H1 (cell line): ENCODE measurements around the gene BZW2. TPM values are rescaled to one million over a fixed set of nuclear protein-coding genes. Genes with fewer than 3 reads are reported as not detected.

Experiments
- CTCF ChIA-PET: fragments of 300-600 bp; sonication (Branson Sonifier 250); formaldehyde crosslinking; loops from one replicate; lab custom pipeline; 2021; ENCODE audit not compliant: partially characterized antibody; lab: Charles Lee
- POLR2A ChIA-PET: fragments of 300-600 bp; sonication (Branson Sonifier 250); formaldehyde crosslinking; loops from one replicate; lab custom pipeline; 2021; ENCODE audit warnings: inconsistent platforms; ENCODE audit not compliant: partially characterized antibody; lab: Charles Lee
- DNase-seq, 2 experiments: peaks; one replicate each; pipeline versions ENCODE4 v3.0.0 to v3.0.0-alpha.2; 2010 to 2022; ENCODE audit warnings: low spot score in 2 of 2, low read depth in 1 of 2, mixed read lengths in 1 of 2
- FAIRE-seq: peaks from 2 replicates; lab custom pipeline; 2011; peaks lifted over from hg19 to GRCh38; lab: Jason Lieb, UNC
- H2AFZ ChIP-seq: 2 replicates; pipeline ENCODE4 v1.8.1; 2012; ENCODE audit warnings: low read length, inconsistent platforms
- H2AK5ac ChIP-seq: 2 replicates; pipeline ENCODE4 v1.6.1; 2013; ENCODE audit warnings: low read depth, low read length
- H2BK120ac ChIP-seq: replicated peaks from 2 replicates; pipeline ENCODE3; 2013; ENCODE audit warnings: low read depth, low read length, inconsistent platforms
- H2BK12ac ChIP-seq: 2 replicates; pipeline ENCODE4 v1.6.1; 2013; ENCODE audit warnings: low read depth, low read length
- H2BK15ac ChIP-seq: 2 replicates; pipeline ENCODE4 v1.6.1; 2013; ENCODE audit warnings: low read length
- H2BK20ac ChIP-seq: 2 replicates; pipeline ENCODE4 v1.6.1; 2013; ENCODE audit warnings: low read length
- H2BK5ac ChIP-seq: 2 replicates; pipeline ENCODE4 v1.6.1; 2013; ENCODE audit warnings: low read depth, low read length
- H3K14ac ChIP-seq: 2 replicates; pipeline ENCODE4 v1.6.1; 2013; ENCODE audit warnings: inconsistent platforms; ENCODE audit not compliant: insufficient read length
- H3K18ac ChIP-seq: 2 replicates; pipeline ENCODE4 v1.6.1; 2013; ENCODE audit warnings: low read length; ENCODE audit errors: extremely low read depth
- H3K23ac ChIP-seq: 2 replicates; pipeline ENCODE4 v1.6.1; 2013; ENCODE audit warnings: inconsistent platforms; ENCODE audit not compliant: insufficient read length
- H3K23me2 ChIP-seq: 2 replicates; pipeline ENCODE4 v1.6.1; 2013; ENCODE audit warnings: low read depth, low read length
- H3K27ac ChIP-seq: 2 replicates; pipeline ENCODE4 v1.6.1; 2011; ENCODE audit warnings: low read depth, low read length, inconsistent platforms
- H3K27me3 ChIP-seq, 4 experiments: replicated peaks in 1 of 4; 1 replicate in 1 of 4; 2 replicates in 3 of 4; pipeline versions ENCODE4 v1.6.1 to v1.8.1; 2011 to 2013; ENCODE audit warnings: low read length in 3 of 4, mild to moderate bottlenecking in 3 of 4, inconsistent platforms in 2 of 4, mixed read lengths in 2 of 4, moderate library complexity in 1 of 4; ENCODE audit not compliant: control insufficient read depth in 3 of 4, insufficient read depth in 3 of 4; ENCODE audit errors: extremely low read depth in 1 of 4
- H3K36me3 ChIP-seq, 4 experiments: 2 replicates each; pipeline versions ENCODE4 v1.6.1 to v1.8.1; 2011 to 2013; ENCODE audit warnings: mild to moderate bottlenecking in 4 of 4, low read length in 3 of 4, moderate library complexity in 2 of 4, control low read depth in 1 of 4, inconsistent platforms in 1 of 4; ENCODE audit not compliant: insufficient read depth in 4 of 4, control insufficient read depth in 2 of 4
- H3K4ac ChIP-seq: replicated peaks from 2 replicates; pipeline ENCODE3; 2013; ENCODE audit warnings: low read length, low read depth, mixed read lengths, inconsistent platforms; ENCODE audit not compliant: insufficient read length
- H3K4me1 ChIP-seq, 4 experiments: replicated peaks in 1 of 4; 1 replicate in 1 of 4; 2 replicates in 3 of 4; pipeline versions ENCODE4 v1.6.1 to v1.8.1; 2011 to 2013; ENCODE audit warnings: low read length in 3 of 4, inconsistent platforms in 2 of 4, mixed read lengths in 1 of 4; ENCODE audit not compliant: insufficient read depth in 4 of 4, control insufficient read depth in 3 of 4
- H3K4me2 ChIP-seq, 2 experiments: 2 replicates each; pipeline versions ENCODE4 v1.6.1 to v1.8.1; 2011 to 2013; ENCODE audit warnings: low read depth in 2 of 2, low read length in 2 of 2, control low read depth in 1 of 2, inconsistent platforms in 1 of 2, mild to moderate bottlenecking in 1 of 2; ENCODE audit not compliant: insufficient read depth in 1 of 2
- H3K4me3 ChIP-seq, 4 experiments: fragments of 200-600, 300-600 bp in 1 of 4; sonication (generic), shearing (Covaris generic), sonication (Bioruptor Twin) in 1 of 4; 2 replicates each; pipeline versions ENCODE4 v1.5.1 to v1.8.1; 2011 to 2016; ENCODE audit warnings: low read length in 4 of 4, low read depth in 3 of 4, control low read depth in 2 of 4, inconsistent platforms in 2 of 4, mild to moderate bottlenecking in 2 of 4, mixed read lengths in 1 of 4, moderate library complexity in 1 of 4; ENCODE audit not compliant: insufficient read depth in 2 of 4; ENCODE audit errors: extremely low read depth in 1 of 4
- H3K56ac ChIP-seq: replicated peaks from 2 replicates; pipeline ENCODE3; 2013; ENCODE audit warnings: low read depth, mild to moderate bottlenecking, mixed read lengths, low read length, inconsistent platforms; ENCODE audit not compliant: insufficient read length
- H3K79me1 ChIP-seq: 2 replicates; pipeline ENCODE4 v1.6.1; 2013; ENCODE audit warnings: low read depth, low read length, control low read depth
- H3K79me2 ChIP-seq, 2 experiments: 2 replicates each; pipeline versions ENCODE4 v1.6.1 to v1.8.1; 2012 to 2013; ENCODE audit warnings: low read length in 2 of 2, mild to moderate bottlenecking in 2 of 2, inconsistent platforms in 1 of 2; ENCODE audit not compliant: insufficient read depth in 2 of 2, control insufficient read depth in 1 of 2
- H3K9ac ChIP-seq, 4 experiments: replicated peaks in 1 of 4; 1 replicate in 1 of 4; 2 replicates in 3 of 4; pipeline versions ENCODE4 v1.6.1 to v1.8.1; 2011 to 2013; ENCODE audit warnings: low read depth in 3 of 4, low read length in 3 of 4, control low read depth in 2 of 4, mild to moderate bottlenecking in 2 of 4, moderate library complexity in 2 of 4, inconsistent platforms in 1 of 4; ENCODE audit errors: extremely low read depth in 1 of 4
- H3K9me3 ChIP-seq, 2 experiments: 2 replicates each; pipeline versions ENCODE4 v1.6.1 to v1.8.1; 2012 to 2013; ENCODE audit warnings: mild to moderate bottlenecking in 2 of 2, moderate library complexity in 2 of 2, control low read depth in 1 of 2, inconsistent platforms in 1 of 2, low read depth in 1 of 2, low read length in 1 of 2, mixed read lengths in 1 of 2; ENCODE audit not compliant: insufficient read depth in 2 of 2
- H4K20me1 ChIP-seq, 2 experiments: replicated peaks in 1 of 2; 2 replicates each; pipeline versions ENCODE3 to v1.8.1; 2011 to 2013; ENCODE audit warnings: inconsistent platforms in 2 of 2, low read length in 2 of 2, mild to moderate bottlenecking in 1 of 2; ENCODE audit not compliant: insufficient read depth in 2 of 2, control insufficient read depth in 1 of 2
- H4K5ac ChIP-seq: 2 replicates; pipeline ENCODE4 v1.6.1; 2013; ENCODE audit warnings: low read length, low read depth, mixed read lengths, inconsistent platforms; ENCODE audit not compliant: insufficient read length
- H4K8ac ChIP-seq: 2 replicates; pipeline ENCODE4 v1.8.0; 2013; ENCODE audit warnings: mild to moderate bottlenecking, moderate library complexity, low read length, inconsistent platforms; ENCODE audit not compliant: insufficient read depth; ENCODE audit errors: extremely low read depth
- H4K91ac ChIP-seq: replicated peaks from 2 replicates; pipeline ENCODE3; 2013; ENCODE audit warnings: low read length, mixed read lengths, inconsistent platforms; ENCODE audit not compliant: insufficient read length
- BCL11A ChIP-seq, 2 experiments: IDR thresholded peaks; one replicate each; pipeline ENCODE4 v1.6.1; 2011; ENCODE audit warnings: low read depth in 2 of 2, low read length in 2 of 2, mild to moderate bottlenecking in 2 of 2
- CHD2 ChIP-seq: IDR thresholded peaks from 2 replicates; pipeline ENCODE4 v1.6.1; 2012; ENCODE audit warnings: low read length, improper control_type of control experiment
- EP300 ChIP-seq, 2 experiments: IDR thresholded peaks; 1 replicate in 1 of 2; 2 replicates in 1 of 2; pipeline ENCODE4 v1.6.1; 2011 to 2012; ENCODE audit warnings: low read depth in 2 of 2, low read length in 2 of 2, mild to moderate bottlenecking in 2 of 2, borderline replicate concordance in 1 of 2, inconsistent platforms in 1 of 2, moderate library complexity in 1 of 2
- NRF1 ChIP-seq: IDR thresholded peaks from 2 replicates; pipeline ENCODE4 v1.6.1; 2011; ENCODE audit warnings: mild to moderate bottlenecking, low read depth, low read length, improper control_type of control experiment
- POLR2A ChIP-seq, 2 experiments: IDR thresholded peaks; 1 replicate in 1 of 2; 2 replicates in 1 of 2; pipeline ENCODE4 v1.6.1; 2011; ENCODE audit warnings: low read depth in 2 of 2, low read length in 2 of 2, mild to moderate bottlenecking in 2 of 2; ENCODE audit errors: control extremely low read depth in 1 of 2
- SP1 ChIP-seq: IDR thresholded peaks from 2 replicates; pipeline ENCODE4 v1.6.1; 2011; ENCODE audit warnings: low read depth, low read length
- WGBS, 2 experiments: shearing (Covaris generic) in 1 of 2; methylation state at CpG; one replicate each; pipeline versions ENCODE4 v1.1.6 to v1.1.7; 2013 to 2015; ENCODE audit warnings: low lambda C conversion rate in 2 of 2, mixed read lengths in 2 of 2, inconsistent platforms in 1 of 2, low coverage in 1 of 2, missing lambda C conversion rate in 1 of 2; ENCODE audit not compliant: insufficient replicate concordance in 2 of 2, insufficient coverage in 1 of 2, insufficient read length in 1 of 2; ENCODE audit errors: extremely low coverage in 1 of 2, missing lambda C conversion rate in 1 of 2; 5-methylcytosine and 5-hydroxymethylcytosine counted together
- polyA plus RNA-seq, 7 experiments: library from polyadenylated mRNA; depleted of rRNA in 3 of 7; stranded (reverse) in 5 of 7; unstranded in 2 of 7; fragments of >200 nt in 5 of 7; fragments of 200-250 nt in 2 of 7; gene quantifications; 1 replicate in 5 of 7; 2 replicates in 1 of 7; 4 replicates in 1 of 7; pipeline versions ENCODE4 v1.2.1 to v1.2.3, GENCODE V29; 2011 to 2013; ENCODE audit warnings: missing spikeins in 2 of 7, mixed read lengths in 2 of 7
- total RNA-seq: library from RNA; stranded (reverse); fragmentation: NEBNext Ultra II Directional; extraction: Animal tissue kit (Norgen Biotek cat#: 25700); gene quantifications from 2 replicates; pipeline ENCODE4 v1.2.1, GENCODE V29; 2021
- TF ChIP-seq, protein P1 (sequence below): IDR thresholded peaks from 2 replicates; pipeline ENCODE4 v1.6.1; 2012; ENCODE audit warnings: inconsistent platforms
- TF ChIP-seq, protein P2 (sequence below): IDR thresholded peaks from 2 replicates; pipeline ENCODE4 v1.6.1; 2012; ENCODE audit warnings: low read length, inconsistent platforms

The BZW2 gene
- total and polyA plus RNA-seq, 2 of the 8 experiments (the other 6 are each of a cell fraction or from before 2014, with no cell fraction given) = 32.3 to 103 TPM

DNA sequence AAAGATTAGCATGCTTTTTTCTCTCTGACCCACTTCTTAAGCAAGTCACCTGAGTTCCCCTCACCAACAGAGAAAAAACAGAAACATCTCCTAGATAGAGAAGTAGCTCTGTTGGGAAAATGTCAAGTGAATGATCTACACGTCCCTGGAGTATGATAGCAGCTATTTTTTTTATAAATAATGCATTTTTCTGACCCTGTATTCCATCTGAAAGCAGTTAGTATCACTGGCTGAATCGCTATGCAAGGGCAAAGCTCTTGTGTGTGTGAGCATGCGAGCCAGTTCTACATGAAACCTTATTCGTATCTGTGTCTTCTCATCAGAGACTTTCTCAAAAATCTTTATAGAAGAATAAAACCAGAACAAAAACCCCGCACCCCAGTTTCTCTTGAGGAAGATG, 8.6 kb upstream of the BZW2 start:
- no peak overlapping the region for H4K5ac ChIP-seq
- H3K79me2 ChIP-seq = peaks cover 0 to 6% of the 10 kb centered on the region in 2 experiments; a peak in 1 of 4 replicates
- ChIA-PET CTCF (no interaction called here), POLR2A (interaction anchor here (0.9 to 1.7 kb wide), 2 partner anchors 9 to 16 kb away, joined by 4 to 8 read pairs; partner anchors contain the start of genes ANKMY2 and BZW2)
- H3K9ac ChIP-seq = no peak overlapping the region
- H2AK5ac ChIP-seq = no peak overlapping the region
- no peak overlapping the region for H2BK120ac ChIP-seq
- H3K56ac ChIP-seq = no peak overlapping the region
- FAIRE-seq (no peak), DNase-seq (no peak)
- H3K27me3 ChIP-seq = no peaks in the 10 kb centered on the region
- H4K20me1 ChIP-seq = no peaks in the 10 kb centered on the region
- H3K4me1 ChIP-seq = peaks cover 0 to 2% (median 0%) of the 10 kb centered on the region in 4 experiments; a peak in 2 of 7 replicates
- TF ChIP-seq POLR2A (IDR thresholded peaks at IDR 0.05; ENCODE audit: control extremely low read depth in 1 of 2, low read depth in 2 of 2, low read length in 2 of 2) = no peak
- TF ChIP-seq SP1 = no peak
- TF ChIP-seq, protein P1, sequence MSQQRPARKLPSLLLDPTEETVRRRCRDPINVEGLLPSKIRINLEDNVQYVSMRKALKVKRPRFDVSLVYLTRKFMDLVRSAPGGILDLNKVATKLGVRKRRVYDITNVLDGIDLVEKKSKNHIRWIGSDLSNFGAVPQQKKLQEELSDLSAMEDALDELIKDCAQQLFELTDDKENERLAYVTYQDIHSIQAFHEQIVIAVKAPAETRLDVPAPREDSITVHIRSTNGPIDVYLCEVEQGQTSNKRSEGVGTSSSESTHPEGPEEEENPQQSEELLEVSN = no peak
- TF ChIP-seq, protein P2, sequence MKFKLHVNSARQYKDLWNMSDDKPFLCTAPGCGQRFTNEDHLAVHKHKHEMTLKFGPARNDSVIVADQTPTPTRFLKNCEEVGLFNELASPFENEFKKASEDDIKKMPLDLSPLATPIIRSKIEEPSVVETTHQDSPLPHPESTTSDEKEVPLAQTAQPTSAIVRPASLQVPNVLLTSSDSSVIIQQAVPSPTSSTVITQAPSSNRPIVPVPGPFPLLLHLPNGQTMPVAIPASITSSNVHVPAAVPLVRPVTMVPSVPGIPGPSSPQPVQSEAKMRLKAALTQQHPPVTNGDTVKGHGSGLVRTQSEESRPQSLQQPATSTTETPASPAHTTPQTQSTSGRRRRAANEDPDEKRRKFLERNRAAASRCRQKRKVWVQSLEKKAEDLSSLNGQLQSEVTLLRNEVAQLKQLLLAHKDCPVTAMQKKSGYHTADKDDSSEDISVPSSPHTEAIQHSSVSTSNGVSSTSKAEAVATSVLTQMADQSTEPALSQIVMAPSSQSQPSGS = no peak
- TF ChIP-seq EP300 (IDR thresholded peaks at IDR 0.05; ENCODE audit: borderline replicate concordance in 1 of 2, low read depth in 2 of 2, low read length in 2 of 2) = no peak
- TF ChIP-seq BCL11A (IDR thresholded peaks at IDR 0.05; ENCODE audit: low read depth in 2 of 2, low read length in 2 of 2) = no peak
- TF ChIP-seq NRF1 = no peak
- no peak for TF ChIP-seq CHD2
- no peak overlapping the region for H2AFZ ChIP-seq
- H3K79me1 ChIP-seq = no peaks in the 10 kb centered on the region
- H3K4me2 ChIP-seq = no peak overlapping the region
- H2BK12ac ChIP-seq = no peak overlapping the region
- no peak overlapping the region for H3K18ac ChIP-seq
- H4K8ac ChIP-seq = no peak overlapping the region
- no peak overlapping the region for H2BK15ac ChIP-seq
- no peak overlapping the region for H3K4ac ChIP-seq
- no peak overlapping the region for H3K14ac ChIP-seq
- no peaks in the 10 kb centered on the region for H3K23me2 ChIP-seq
- no peak overlapping the region for H2BK5ac ChIP-seq
- no peak overlapping the region for H3K27ac ChIP-seq
- WGBS, 2 experiments = 82% methylated on average over 5 of the region's 5 CpGs; no CpG with 5 or more reads in 1 of the 2 experiments
- no peak overlapping the region for H3K4me3 ChIP-seq
- H4K91ac ChIP-seq = no peak overlapping the region
- no peaks in the 10 kb centered on the region for H3K9me3 ChIP-seq
- no peak overlapping the region for H2BK20ac ChIP-seq
- no peak overlapping the region for H3K23ac ChIP-seq
- H3K36me3 ChIP-seq = peaks cover 0 to 2% (median 0%) of the 10 kb centered on the region in 4 experiments; a peak in 1 of 8 replicates
